ENCODE data around the gene HDAC9.

HDAC9 gene

GRCh38 chr7:18905316-18905943, 409.9 kb downstream of the HDAC9 start:
- TF ChIP-seq CTCF (IDR thresholded peaks at IDR 0.05; ENCODE audit: low read depth, low read length, missing control alignments) = no peak
- H3K4me3 ChIP-seq (replicated peaks; ENCODE audit: low read depth, low read length) = no peak overlapping the region
- DNase-seq (ENCODE audit: extremely low read depth, low read depth) = no peak

GRCh38 chr7:18906901-18907300, 411.4 kb downstream of the HDAC9 start:
- no peak overlapping the region for H3K4me3 ChIP-seq (replicated peaks; ENCODE audit: low read depth, low read length)
- no peak for DNase-seq (ENCODE audit: extremely low read depth, low read depth)
- TF ChIP-seq CTCF (IDR thresholded peaks at IDR 0.05; ENCODE audit: low read depth, low read length, missing control alignments) = peak; percentile 17

- H3K4me3 ChIP-seq (replicated peaks; ENCODE audit: low read depth, low read length) = no peak overlapping the region
- no peak for DNase-seq (ENCODE audit: extremely low read depth, low read depth)
- no peak for TF ChIP-seq CTCF (IDR thresholded peaks at IDR 0.05; ENCODE audit: low read depth, low read length, missing control alignments)
These were observed 417.6 kb downstream of the HDAC9 start for GRCh38 chr7:18913106-18913505.

GRCh38 chr7:18916826-18917225, 421.3 kb downstream of the HDAC9 start:
- no peak for DNase-seq (ENCODE audit: extremely low read depth, low read depth)
- H3K4me3 ChIP-seq (replicated peaks; ENCODE audit: low read depth, low read length) = no peak overlapping the region
- TF ChIP-seq CTCF (IDR thresholded peaks at IDR 0.05; ENCODE audit: low read depth, low read length, missing control alignments) = no peak

- no peak overlapping the region for H3K4me3 ChIP-seq (replicated peaks; ENCODE audit: low read depth, low read length)
- no peak for TF ChIP-seq CTCF (IDR thresholded peaks at IDR 0.05; ENCODE audit: low read depth, low read length, missing control alignments)
- no peak for DNase-seq (ENCODE audit: extremely low read depth, low read depth)
These were observed 431.6 kb downstream of the HDAC9 start for GRCh38 chr7:18927134-18927533.

GRCh38 chr7:18936265-18936664, 440.7 kb downstream of the HDAC9 start:
- no peak for DNase-seq (ENCODE audit: extremely low read depth, low read depth)
- TF ChIP-seq CTCF (IDR thresholded peaks at IDR 0.05; ENCODE audit: low read depth, low read length, missing control alignments) = no peak
- no peak overlapping the region for H3K4me3 ChIP-seq (replicated peaks; ENCODE audit: low read depth, low read length)
